Measurements from ENCODE around the gene R3HDM4.

R3HDM4 gene

GRCh38 chr19:952680-953444, 39.8 kb upstream of the R3HDM4 start:
- CTCF ChIA-PET = interaction anchor here (0.6 to 1.3 kb wide), 5 partner anchors 9 to 31 kb away, joined by 3 to 6 read pairs (median 3); partner anchors contain the start of gene WDR18
- H3K27ac ChIP-seq (ENCODE audit: insufficient read depth in 1 of 2, low read depth in 1 of 2, low read length in 2 of 2, poor library complexity in 1 of 2, severe bottlenecking in 2 of 2) = peak overlapping the region in 1 of 2 experiments; percentile 66

DNA sequence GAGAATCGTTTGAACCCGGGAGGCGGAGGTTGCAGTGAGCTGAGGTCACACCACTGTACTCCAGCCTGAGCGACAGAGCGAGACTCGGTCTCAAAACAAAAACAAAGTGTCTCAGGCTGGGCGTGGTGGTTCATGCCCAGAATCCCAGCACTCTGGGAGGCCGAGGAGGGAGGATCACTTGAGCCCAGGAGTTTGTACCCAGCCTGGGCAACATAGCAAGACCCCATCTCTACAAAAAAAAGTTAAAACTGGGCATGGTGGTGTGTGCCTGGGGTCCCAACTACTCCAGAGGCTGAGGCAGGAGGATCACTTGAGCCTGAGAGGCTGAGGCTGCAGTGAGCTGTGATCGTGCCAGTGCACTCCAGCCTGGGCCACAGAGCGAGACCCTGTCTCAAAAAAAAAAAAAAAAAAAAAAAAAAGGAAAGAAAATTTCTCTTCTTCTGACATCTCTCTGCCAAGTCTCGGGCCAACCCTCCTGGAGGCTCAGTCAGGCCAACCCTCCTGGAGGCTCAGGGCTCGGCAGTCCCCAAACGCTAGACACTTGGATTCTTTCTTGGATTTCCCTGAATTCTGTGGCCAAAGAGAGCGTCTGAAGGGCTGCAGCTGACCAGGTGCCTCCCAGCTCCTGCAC, 39.1 kb upstream of the R3HDM4 start:
- CTCF ChIA-PET = interaction anchor here (1.2 kb wide), 1 partner anchor 16 kb away, joined by 3 read pairs; no protein-coding TSS in a partner anchor
- Histone ChIP-seq H3K4me3 (ENCODE audit: control insufficient read depth in 1 of 7, extremely low read depth in 1 of 7, insufficient read depth in 4 of 7, low read depth in 2 of 7, low read length in 6 of 7) (peak overlapping the region in 3 of 7 experiments; percentile 28 to 68 (median 54)), H3K4me1 (ENCODE audit: control extremely low read depth in 1 of 4, control insufficient read depth in 4 of 4, insufficient read depth in 4 of 4, low read length in 3 of 4) (peaks cover 0 to 57% (median 35%) of the 10 kb centered on the region in 4 experiments), H3K27ac (ENCODE audit: insufficient read depth in 1 of 2, low read depth in 1 of 2, low read length in 2 of 2, poor library complexity in 1 of 2, severe bottlenecking in 2 of 2) (peak overlapping the region in 1 of 2 experiments; percentile 66), H3K9me3 (ENCODE audit: control extremely low read depth in 1 of 5, control insufficient read depth in 4 of 5, insufficient read depth in 2 of 5, low read depth in 1 of 5, low read length in 4 of 5) (no peaks in the 10 kb centered on the region), H3K27me3 (replicated peaks in 2 of 5; ENCODE audit: control insufficient read depth in 4 of 5, insufficient read depth in 5 of 5, low read length in 4 of 5) (no peaks in the 10 kb centered on the region), H3K36me3 (ENCODE audit: control insufficient read depth in 4 of 4, insufficient read depth in 4 of 4, low read length in 3 of 4) (peaks cover 0 to 6% (median 0%) of the 10 kb centered on the region in 4 experiments)
- WGBS (ENCODE audit: insufficient coverage) = 87% methylated on average over 12 of the region's 14 CpGs
- POLR2A ChIA-PET = no interaction called here
- no peak for DNase-seq

More at GRCh38 chr19:952680-953444, 39.8 kb upstream of the R3HDM4 start:
- Histone ChIP-seq H3K4me1 (ENCODE audit: control extremely low read depth in 1 of 4, control insufficient read depth in 4 of 4, insufficient read depth in 4 of 4, low read length in 3 of 4) (peaks cover 0 to 50% (median 29%) of the 10 kb centered on the region in 4 experiments), H3K9me3 (ENCODE audit: control extremely low read depth in 1 of 5, control insufficient read depth in 4 of 5, insufficient read depth in 2 of 5, low read depth in 1 of 5, low read length in 4 of 5) (no peaks in the 10 kb centered on the region), H3K36me3 (ENCODE audit: control insufficient read depth in 4 of 4, insufficient read depth in 4 of 4, low read length in 3 of 4) (peaks cover 0 to 6% (median 0%) of the 10 kb centered on the region in 4 experiments), H3K4me3 (ENCODE audit: control insufficient read depth in 1 of 7, extremely low read depth in 1 of 7, insufficient read depth in 4 of 7, low read depth in 2 of 7, low read length in 6 of 7) (peak overlapping the region in 6 of 7 experiments; percentile 32 to 68 (median 54)), H3K27me3 (replicated peaks in 2 of 5; ENCODE audit: control insufficient read depth in 4 of 5, insufficient read depth in 5 of 5, low read length in 4 of 5) (no peaks in the 10 kb centered on the region)
- POLR2A ChIA-PET = no interaction called here
- 36% methylated on average over 7 of the region's 21 CpGs for WGBS (ENCODE audit: insufficient coverage)
- no peak for DNase-seq

DNA sequence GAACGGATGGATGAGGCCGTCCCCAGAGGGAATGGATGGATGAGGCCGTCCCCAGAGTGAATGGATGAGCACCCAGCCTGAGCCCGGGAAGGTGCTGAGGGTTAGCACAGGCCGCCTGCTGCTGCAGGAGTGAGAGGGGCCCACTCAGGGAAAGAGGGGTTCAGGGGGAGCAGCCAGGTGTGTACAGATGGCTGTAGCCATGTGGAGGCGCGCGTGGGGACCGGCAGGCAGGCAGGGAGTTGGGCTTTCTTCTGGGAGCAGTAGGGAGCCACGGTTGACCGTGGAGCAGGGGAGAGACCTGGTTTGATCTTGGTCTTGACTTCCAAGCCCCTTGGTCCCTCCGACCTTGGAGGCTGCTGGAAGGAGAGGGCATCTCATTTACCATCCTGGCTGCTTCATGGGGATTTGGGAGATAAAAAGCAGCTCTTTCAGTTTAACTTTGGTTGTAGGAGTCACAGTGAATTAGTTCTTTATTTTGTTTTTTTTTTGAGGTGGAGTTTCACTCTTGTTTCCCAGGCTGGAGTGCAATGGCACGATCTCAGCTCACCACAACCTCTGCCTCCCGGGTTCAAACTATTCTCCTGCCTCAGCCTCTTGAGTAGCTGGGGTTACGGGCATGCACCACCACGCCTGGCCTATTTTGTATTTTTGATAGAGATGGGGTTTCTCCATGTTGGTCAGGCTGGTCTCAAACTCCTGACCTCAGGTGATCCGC, 37.5 kb upstream of the R3HDM4 start:
- CTCF ChIA-PET = interaction anchor here (0.5 kb wide), 1 partner anchor 16 kb away, joined by 3 read pairs; no protein-coding TSS in a partner anchor
- POLR2A ChIA-PET = no interaction called here
- Histone ChIP-seq H3K36me3 (ENCODE audit: control insufficient read depth in 4 of 4, insufficient read depth in 4 of 4, low read length in 3 of 4) (peaks cover 0 to 6% (median 0%) of the 10 kb centered on the region in 4 experiments), H3K4me1 (ENCODE audit: control extremely low read depth in 1 of 4, control insufficient read depth in 4 of 4, insufficient read depth in 4 of 4, low read length in 3 of 4) (peaks cover 0 to 63% (median 41%) of the 10 kb centered on the region in 4 experiments), H3K9me3 (ENCODE audit: control extremely low read depth in 1 of 5, control insufficient read depth in 4 of 5, insufficient read depth in 2 of 5, low read depth in 1 of 5, low read length in 4 of 5) (no peaks in the 10 kb centered on the region), H3K4me3 (ENCODE audit: control insufficient read depth in 1 of 7, extremely low read depth in 1 of 7, insufficient read depth in 4 of 7, low read depth in 2 of 7, low read length in 6 of 7) (no peak overlapping the region), H3K27ac (ENCODE audit: insufficient read depth in 1 of 2, low read depth in 1 of 2, low read length in 2 of 2, poor library complexity in 1 of 2, severe bottlenecking in 2 of 2) (no peak overlapping the region), H3K27me3 (replicated peaks in 2 of 5; ENCODE audit: control insufficient read depth in 4 of 5, insufficient read depth in 5 of 5, low read length in 4 of 5) (no peaks in the 10 kb centered on the region)
- WGBS (ENCODE audit: insufficient coverage) = 89% methylated on average over 15 of the region's 17 CpGs
- no peak for DNase-seq

DNA sequence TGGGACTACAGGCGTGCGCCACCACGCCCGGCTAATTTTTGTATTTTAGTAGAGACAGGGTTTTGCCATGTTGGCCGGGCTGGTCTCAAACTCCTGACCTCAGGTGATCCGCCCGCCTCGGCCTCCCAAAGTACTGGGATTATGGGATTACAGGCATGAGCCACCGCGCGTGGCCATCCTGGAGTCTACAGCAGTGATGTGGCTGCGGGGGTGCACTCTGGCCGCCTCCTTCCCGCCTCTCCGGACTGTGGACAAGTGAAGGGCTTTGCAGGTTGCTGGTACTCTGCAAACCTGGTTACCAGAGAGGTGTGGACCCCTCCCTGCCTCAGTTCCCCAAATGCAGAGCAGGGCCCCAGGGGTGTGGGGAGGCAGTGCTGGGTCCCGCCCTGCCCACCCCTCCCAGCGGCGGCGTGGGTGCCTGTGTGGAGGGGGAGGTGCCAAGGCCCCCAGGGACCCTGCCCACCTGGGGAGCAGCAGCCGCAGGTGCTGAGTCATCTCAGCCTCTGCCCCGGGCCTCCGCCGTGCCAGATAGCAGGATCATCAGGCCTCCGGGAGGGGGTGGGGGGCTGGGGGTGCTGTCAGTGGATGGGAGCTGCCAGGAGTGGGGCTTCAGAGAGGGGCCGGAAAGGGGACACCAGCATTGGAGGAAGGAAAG, 36.0 kb upstream of the R3HDM4 start:
- ChIA-PET POLR2A (interaction anchor here (1.3 kb wide), 1 partner anchor 16 kb away, joined by 5 read pairs; no protein-coding TSS in a partner anchor), CTCF (interaction anchor here (0.7 to 1.5 kb wide), 4 partner anchors 10 to 33 kb away, joined by 3 to 4 read pairs (median 3); no protein-coding TSS in a partner anchor)
- Histone ChIP-seq H3K4me3 (ENCODE audit: control insufficient read depth in 1 of 7, extremely low read depth in 1 of 7, insufficient read depth in 4 of 7, low read depth in 2 of 7, low read length in 6 of 7) (no peak overlapping the region), H3K27ac (ENCODE audit: insufficient read depth in 1 of 2, low read depth in 1 of 2, low read length in 2 of 2, poor library complexity in 1 of 2, severe bottlenecking in 2 of 2) (no peak overlapping the region), H3K4me1 (ENCODE audit: control extremely low read depth in 1 of 4, control insufficient read depth in 4 of 4, insufficient read depth in 4 of 4, low read length in 3 of 4) (peaks cover 0 to 68% (median 48%) of the 10 kb centered on the region in 4 experiments), H3K36me3 (ENCODE audit: control insufficient read depth in 4 of 4, insufficient read depth in 4 of 4, low read length in 3 of 4) (peaks cover 0 to 6% (median under 1%) of the 10 kb centered on the region in 4 experiments), H3K27me3 (replicated peaks in 2 of 5; ENCODE audit: control insufficient read depth in 4 of 5, insufficient read depth in 5 of 5, low read length in 4 of 5) (no peaks in the 10 kb centered on the region), H3K9me3 (ENCODE audit: control extremely low read depth in 1 of 5, control insufficient read depth in 4 of 5, insufficient read depth in 2 of 5, low read depth in 1 of 5, low read length in 4 of 5) (no peaks in the 10 kb centered on the region)
- 97% methylated on average over 11 of the region's 25 CpGs for WGBS (ENCODE audit: insufficient coverage)
- peak in 2 of 3 donors; percentile 39 to 45 for DNase-seq

GRCh38 chr19:947707-948539, 34.9 kb upstream of the R3HDM4 start:
- Histone ChIP-seq H3K27me3 (replicated peaks in 2 of 5; ENCODE audit: control insufficient read depth in 4 of 5, insufficient read depth in 5 of 5, low read length in 4 of 5) (no peaks in the 10 kb centered on the region), H3K9me3 (ENCODE audit: control extremely low read depth in 1 of 5, control insufficient read depth in 4 of 5, insufficient read depth in 2 of 5, low read depth in 1 of 5, low read length in 4 of 5) (no peaks in the 10 kb centered on the region), H3K36me3 (ENCODE audit: control insufficient read depth in 4 of 4, insufficient read depth in 4 of 4, low read length in 3 of 4) (peaks cover 0 to 12% (median 3%) of the 10 kb centered on the region in 4 experiments), H3K27ac (ENCODE audit: insufficient read depth in 1 of 2, low read depth in 1 of 2, low read length in 2 of 2, poor library complexity in 1 of 2, severe bottlenecking in 2 of 2) (no peak overlapping the region), H3K4me3 (ENCODE audit: control insufficient read depth in 1 of 7, extremely low read depth in 1 of 7, insufficient read depth in 4 of 7, low read depth in 2 of 7, low read length in 6 of 7) (peak overlapping the region in 3 of 7 experiments; percentile 11 to 36 (median 28)), H3K4me1 (ENCODE audit: control extremely low read depth in 1 of 4, control insufficient read depth in 4 of 4, insufficient read depth in 4 of 4, low read length in 3 of 4) (peaks cover 0 to 61% (median 40%) of the 10 kb centered on the region in 4 experiments)
- DNase-seq = peak; percentile 86 to 99 (median 98)
- WGBS (ENCODE audit: insufficient coverage) = 31% methylated on average over 23 of the region's 47 CpGs
- ChIA-PET CTCF (interaction anchor here (0.7 to 2.1 kb wide), 7 partner anchors 9 to 34 kb away, joined by 3 to 10 read pairs (median 3); no protein-coding TSS in a partner anchor), POLR2A (interaction anchor here (0.6 to 1.3 kb wide), 3 partner anchors 13 to 30 kb away, joined by 3 to 5 read pairs (median 5); no protein-coding TSS in a partner anchor)
